Measurements from ENCODE around the gene CA11. TPM values are rescaled to one million over a fixed set of nuclear protein-coding genes. Genes with fewer than 3 reads are reported as not detected.
"Not testable (repeated sequence)": the region's sequence is repeated elsewhere in the genome, so short reads cannot be mapped to it uniquely, and the experiment has no call there.

Gene CA11
- total RNA-seq, 1 experiment from 2014 or later = 38.2 TPM

DNA sequence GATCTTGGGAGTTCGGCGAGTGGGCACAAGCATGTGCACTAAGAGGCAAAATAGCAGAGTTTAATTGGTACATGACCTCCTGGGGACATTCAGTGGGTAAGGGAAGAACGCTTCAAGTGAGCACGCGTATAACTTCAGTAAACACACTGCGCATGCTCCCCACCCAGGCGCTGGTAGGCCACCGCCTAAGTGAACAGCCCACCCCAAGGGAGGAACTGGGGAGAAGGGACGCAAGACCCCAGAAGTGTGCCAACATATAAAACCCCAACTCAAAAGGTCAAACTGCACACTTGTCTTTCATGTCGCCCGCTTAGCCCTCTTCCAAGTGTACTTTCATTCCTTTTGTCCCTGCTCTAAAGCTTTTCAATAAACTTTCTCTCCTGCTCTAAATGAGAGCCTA, 37.4 kb upstream of the CA11 start:
- Histone ChIP-seq H3K9me3 (ENCODE audit: low read depth, low read length, poor library complexity, severe bottlenecking) (no peaks in the 10 kb centered on the region), H3K4me1 (ENCODE audit: insufficient read depth, low read length, poor library complexity, severe bottlenecking) (no peaks in the 10 kb centered on the region), H3K27ac (ENCODE audit: low read depth, low read length, poor library complexity, severe bottlenecking) (no peak overlapping the region), H3K36me3 (ENCODE audit: insufficient read depth, low read length, poor library complexity, severe bottlenecking) (no peaks in the 10 kb centered on the region), H3K27me3 (replicated peaks; ENCODE audit: insufficient read depth, low read depth, low read length, poor library complexity) (no peaks in the 10 kb centered on the region), H3K4me3 (ENCODE audit: low read depth, low read length, poor library complexity, severe bottlenecking) (no peak overlapping the region)
- CTCF ChIA-PET = no interaction called here
- TF ChIP-seq, protein P1, sequence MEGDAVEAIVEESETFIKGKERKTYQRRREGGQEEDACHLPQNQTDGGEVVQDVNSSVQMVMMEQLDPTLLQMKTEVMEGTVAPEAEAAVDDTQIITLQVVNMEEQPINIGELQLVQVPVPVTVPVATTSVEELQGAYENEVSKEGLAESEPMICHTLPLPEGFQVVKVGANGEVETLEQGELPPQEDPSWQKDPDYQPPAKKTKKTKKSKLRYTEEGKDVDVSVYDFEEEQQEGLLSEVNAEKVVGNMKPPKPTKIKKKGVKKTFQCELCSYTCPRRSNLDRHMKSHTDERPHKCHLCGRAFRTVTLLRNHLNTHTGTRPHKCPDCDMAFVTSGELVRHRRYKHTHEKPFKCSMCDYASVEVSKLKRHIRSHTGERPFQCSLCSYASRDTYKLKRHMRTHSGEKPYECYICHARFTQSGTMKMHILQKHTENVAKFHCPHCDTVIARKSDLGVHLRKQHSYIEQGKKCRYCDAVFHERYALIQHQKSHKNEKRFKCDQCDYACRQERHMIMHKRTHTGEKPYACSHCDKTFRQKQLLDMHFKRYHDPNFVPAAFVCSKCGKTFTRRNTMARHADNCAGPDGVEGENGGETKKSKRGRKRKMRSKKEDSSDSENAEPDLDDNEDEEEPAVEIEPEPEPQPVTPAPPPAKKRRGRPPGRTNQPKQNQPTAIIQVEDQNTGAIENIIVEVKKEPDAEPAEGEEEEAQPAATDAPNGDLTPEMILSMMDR (conservative IDR thresholded peaks at IDR 0.05; ENCODE audit: low read depth, low read length) = no peak
- no peak for TF ChIP-seq EZH2 (IDR thresholded peaks at IDR 0.05; ENCODE audit: borderline replicate concordance, low read depth, low read length, poor library complexity, severe bottlenecking)
- intact Hi-C loops (cut with micrococcal nuclease; ENCODE audit: unreplicated experiment) = no loop called here
- POLR2A ChIA-PET (ENCODE audit: low non-redundant PET) = interaction anchor here (0.6 kb wide), 1 partner anchor 77 kb away, joined by 6 read pairs; no protein-coding TSS in a partner anchor
- no peak for DNase-seq (ENCODE audit: low spot score)
- no TSS peak for BruUV-seq (replicated peaks)

DNA sequence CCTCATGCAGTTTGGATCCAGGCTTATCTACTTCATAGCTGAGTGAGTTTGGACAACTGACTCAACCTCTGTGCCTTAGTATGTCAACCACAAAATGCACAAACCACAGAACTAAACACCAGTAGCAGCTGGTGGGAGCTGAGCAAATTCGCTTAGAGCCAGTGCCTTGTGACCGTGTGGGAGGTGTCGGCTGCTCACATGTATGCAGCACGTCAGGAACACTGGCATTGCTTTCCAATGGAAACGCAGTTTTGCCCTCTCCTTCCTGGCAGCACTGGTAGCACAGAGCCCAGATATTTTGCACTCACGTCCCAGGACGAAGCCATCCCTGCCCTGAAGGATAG, 35.1 kb upstream of the CA11 start:
- TF ChIP-seq EZH2 (IDR thresholded peaks at IDR 0.05; ENCODE audit: borderline replicate concordance, low read depth, low read length, poor library complexity, severe bottlenecking) = no peak
- TF ChIP-seq, protein P1 (conservative IDR thresholded peaks at IDR 0.05; ENCODE audit: low read depth, low read length) = no peak
- H3K9me3 ChIP-seq (ENCODE audit: low read depth, low read length, poor library complexity, severe bottlenecking) = no peaks in the 10 kb centered on the region
- no peak overlapping the region for H3K4me3 ChIP-seq (ENCODE audit: low read depth, low read length, poor library complexity, severe bottlenecking)
- H3K4me1 ChIP-seq (ENCODE audit: insufficient read depth, low read length, poor library complexity, severe bottlenecking) = no peaks in the 10 kb centered on the region
- POLR2A ChIA-PET (ENCODE audit: low non-redundant PET) = no interaction called here
- DNase-seq (ENCODE audit: low spot score) = no peak
- H3K27ac ChIP-seq (ENCODE audit: low read depth, low read length, poor library complexity, severe bottlenecking) = no peak overlapping the region
- CTCF ChIA-PET = no interaction called here
- intact Hi-C loops (cut with micrococcal nuclease; ENCODE audit: unreplicated experiment) = no loop called here
- no TSS peak for BruUV-seq (replicated peaks)
- no peaks in the 10 kb centered on the region for H3K27me3 ChIP-seq (replicated peaks; ENCODE audit: insufficient read depth, low read depth, low read length, poor library complexity)
- no peaks in the 10 kb centered on the region for H3K36me3 ChIP-seq (ENCODE audit: insufficient read depth, low read length, poor library complexity, severe bottlenecking)

DNA sequence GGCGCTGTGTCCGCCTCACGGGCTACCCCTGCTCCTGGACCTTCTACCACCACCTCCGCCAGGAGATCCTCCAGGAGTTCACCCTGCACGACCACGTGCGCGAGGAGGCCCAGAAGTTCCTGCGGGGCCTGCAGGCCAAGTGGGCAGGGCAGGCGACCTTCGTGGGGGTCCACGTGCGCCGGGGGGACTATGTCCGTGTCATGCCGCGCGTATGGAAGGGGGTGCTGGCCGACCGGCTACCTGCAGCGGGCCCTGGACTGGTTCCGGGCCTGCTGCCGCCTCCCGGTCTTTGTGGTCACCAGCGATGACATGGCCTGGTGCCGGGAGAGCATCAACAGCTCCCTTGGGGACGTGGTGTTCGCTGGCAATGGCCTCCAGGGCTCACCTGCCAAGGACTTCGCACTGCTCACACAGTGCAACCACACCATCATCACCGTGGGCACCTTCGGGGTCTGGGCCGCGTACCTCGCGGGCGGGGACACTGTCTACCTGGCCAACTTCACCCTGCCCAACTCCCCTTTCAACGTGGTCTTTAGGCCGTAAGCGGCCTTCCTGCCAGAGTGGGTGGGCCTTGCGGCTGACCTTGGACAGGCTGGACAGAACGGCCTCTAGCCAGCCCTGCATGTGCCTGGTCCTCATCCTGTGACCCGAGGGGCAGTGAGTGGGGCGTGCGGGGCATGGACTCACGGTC, 34.6 kb upstream of the CA11 start:
- BruUV-seq (replicated peaks) = no TSS peak
- no peak for DNase-seq (ENCODE audit: low spot score)
- TF ChIP-seq, protein P1 (conservative IDR thresholded peaks at IDR 0.05; ENCODE audit: low read depth, low read length) = no peak
- intact Hi-C loops (cut with micrococcal nuclease; ENCODE audit: unreplicated experiment) = no loop called here
- Histone ChIP-seq H3K36me3 (ENCODE audit: insufficient read depth, low read length, poor library complexity, severe bottlenecking) (no peaks in the 10 kb centered on the region), H3K9me3 (ENCODE audit: low read depth, low read length, poor library complexity, severe bottlenecking) (no peaks in the 10 kb centered on the region), H3K27ac (ENCODE audit: low read depth, low read length, poor library complexity, severe bottlenecking) (no peak overlapping the region), H3K4me3 (ENCODE audit: low read depth, low read length, poor library complexity, severe bottlenecking) (no peak overlapping the region), H3K4me1 (ENCODE audit: insufficient read depth, low read length, poor library complexity, severe bottlenecking) (peaks cover 3% of the 10 kb centered on the region), H3K27me3 (replicated peaks; ENCODE audit: insufficient read depth, low read depth, low read length, poor library complexity) (no peaks in the 10 kb centered on the region)
- POLR2A ChIA-PET (ENCODE audit: low non-redundant PET) = no interaction called here
- CTCF ChIA-PET = no interaction called here

DNA sequence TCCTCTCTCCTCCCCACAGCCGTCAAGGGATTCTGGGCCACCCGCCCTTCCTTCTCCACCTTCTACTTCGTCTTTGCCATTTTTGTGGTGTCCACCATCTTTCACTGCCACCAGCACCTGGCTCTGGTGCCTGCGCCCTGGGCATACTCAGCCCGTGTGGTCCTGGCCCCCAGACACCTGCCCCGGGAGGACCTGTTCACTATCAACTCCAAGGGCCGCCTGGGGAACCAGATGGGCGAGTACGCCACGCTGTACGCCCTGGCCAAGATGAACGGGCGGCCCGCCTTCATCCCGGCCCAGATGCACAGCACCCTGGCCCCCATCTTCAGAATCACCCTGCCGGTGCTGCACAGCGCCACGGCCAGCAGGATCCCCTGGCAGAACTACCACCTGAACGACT, 34.0 kb upstream of the CA11 start:
- H3K9me3 ChIP-seq (ENCODE audit: low read depth, low read length, poor library complexity, severe bottlenecking); H3K4me3 ChIP-seq (ENCODE audit: low read depth, low read length, poor library complexity, severe bottlenecking); POLR2A ChIA-PET (ENCODE audit: low non-redundant PET); BruUV-seq (replicated peaks); CTCF ChIA-PET; intact Hi-C loops (cut with micrococcal nuclease; ENCODE audit: unreplicated experiment); H3K27ac ChIP-seq (ENCODE audit: low read depth, low read length, poor library complexity, severe bottlenecking); H3K4me1 ChIP-seq (ENCODE audit: insufficient read depth, low read length, poor library complexity, severe bottlenecking); H3K27me3 ChIP-seq (replicated peaks; ENCODE audit: insufficient read depth, low read depth, low read length, poor library complexity); DNase-seq (ENCODE audit: low spot score); H3K36me3 ChIP-seq (ENCODE audit: insufficient read depth, low read length, poor library complexity, severe bottlenecking): not testable (repeated sequence)

All from A673 (cell line).